GM20000 (cell line): ENCODE results near the gene ENPP3.

ENCODE experiments used
- DNase-seq: peaks from one replicate; pipeline ENCODE4 v3.0.0; 2012; ENCODE audit warnings: low spot score
- TF ChIP-seq, protein P1 (sequence below): IDR thresholded peaks from 2 replicates; pipeline ENCODE4 v1.5.1; 2012; ENCODE audit warnings: mild to moderate bottlenecking, control low read depth; ENCODE audit errors: extremely low read depth, missing control alignments

The ENPP3 gene

GRCh38 chr6:131631625-131632289, 5.3 kb upstream of the ENPP3 start:
- TF ChIP-seq, protein P1, sequence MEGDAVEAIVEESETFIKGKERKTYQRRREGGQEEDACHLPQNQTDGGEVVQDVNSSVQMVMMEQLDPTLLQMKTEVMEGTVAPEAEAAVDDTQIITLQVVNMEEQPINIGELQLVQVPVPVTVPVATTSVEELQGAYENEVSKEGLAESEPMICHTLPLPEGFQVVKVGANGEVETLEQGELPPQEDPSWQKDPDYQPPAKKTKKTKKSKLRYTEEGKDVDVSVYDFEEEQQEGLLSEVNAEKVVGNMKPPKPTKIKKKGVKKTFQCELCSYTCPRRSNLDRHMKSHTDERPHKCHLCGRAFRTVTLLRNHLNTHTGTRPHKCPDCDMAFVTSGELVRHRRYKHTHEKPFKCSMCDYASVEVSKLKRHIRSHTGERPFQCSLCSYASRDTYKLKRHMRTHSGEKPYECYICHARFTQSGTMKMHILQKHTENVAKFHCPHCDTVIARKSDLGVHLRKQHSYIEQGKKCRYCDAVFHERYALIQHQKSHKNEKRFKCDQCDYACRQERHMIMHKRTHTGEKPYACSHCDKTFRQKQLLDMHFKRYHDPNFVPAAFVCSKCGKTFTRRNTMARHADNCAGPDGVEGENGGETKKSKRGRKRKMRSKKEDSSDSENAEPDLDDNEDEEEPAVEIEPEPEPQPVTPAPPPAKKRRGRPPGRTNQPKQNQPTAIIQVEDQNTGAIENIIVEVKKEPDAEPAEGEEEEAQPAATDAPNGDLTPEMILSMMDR = no peak
- DNase-seq = no peak

GRCh38 chr6:131635384-131636340, 1.4 kb upstream of the ENPP3 start:
- no peak for DNase-seq
- TF ChIP-seq, protein P1 = no peak

DNA sequence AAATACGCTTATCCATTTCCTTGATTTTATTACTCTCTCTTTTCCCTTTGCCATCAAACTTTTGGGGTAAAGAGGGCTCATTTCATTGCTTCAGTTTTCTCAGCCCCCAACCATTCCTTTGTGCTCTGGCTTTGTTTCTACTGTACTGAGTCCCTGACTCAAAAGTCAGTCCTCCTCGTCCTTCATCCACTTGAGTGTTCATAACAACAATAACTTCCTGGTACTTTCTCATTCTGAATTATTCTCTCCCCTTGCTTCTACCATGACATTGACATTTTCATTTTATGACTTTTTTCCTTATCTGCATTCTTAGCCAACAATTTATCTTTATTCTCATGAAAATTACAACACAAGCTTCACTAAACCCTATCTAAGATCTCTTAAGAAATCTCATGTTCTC, 911 bp downstream of the ENPP3 start:
- DNase-seq = no peak
- TF ChIP-seq, protein P1 = no peak

DNA sequence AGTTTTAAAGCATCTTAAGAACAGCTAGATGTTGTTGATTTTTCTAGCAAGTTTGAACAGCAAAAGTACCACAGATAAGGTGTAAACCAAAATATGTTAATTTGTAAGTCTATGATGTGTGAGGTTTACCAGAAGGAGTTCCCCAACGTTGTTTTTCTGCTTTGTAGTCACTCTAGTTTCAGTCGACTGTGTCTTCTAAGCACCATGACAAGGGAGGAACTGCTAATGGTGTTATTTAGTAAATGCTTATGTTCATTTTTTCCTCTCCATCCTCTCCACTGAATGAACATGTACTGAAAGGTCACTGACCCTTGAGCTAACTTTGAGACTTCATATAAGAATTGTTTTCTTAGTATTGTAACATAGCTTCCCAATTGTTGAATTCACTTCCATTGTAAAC, 3.0 kb downstream of the ENPP3 start:
- DNase-seq = peak; percentile 18
- TF ChIP-seq, protein P1 = no peak

- TF ChIP-seq, protein P1 = peak; percentile 1
- DNase-seq = no peak
Measured at GRCh38 chr6:131640576-131640975, 3.5 kb downstream of the ENPP3 start.

DNA sequence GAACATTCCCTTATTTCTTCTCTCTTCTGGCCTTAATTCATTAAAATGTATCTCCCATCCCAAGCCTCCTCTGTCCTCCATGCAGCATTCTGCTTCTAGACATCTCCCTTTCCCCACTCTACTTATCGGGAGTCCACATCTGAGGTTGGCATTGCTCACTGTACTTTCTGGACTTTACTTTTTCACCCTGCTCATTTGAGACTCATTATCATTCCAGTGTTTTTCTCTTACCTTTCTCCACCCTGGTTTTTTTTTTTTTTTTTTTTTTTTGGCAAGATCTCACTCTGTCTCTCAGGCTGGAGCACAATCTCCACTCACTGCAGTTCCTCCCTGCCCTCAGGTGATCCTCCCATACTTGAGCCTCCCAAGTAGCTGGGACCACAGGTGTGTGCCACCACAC, 4.5 kb downstream of the ENPP3 start:
- TF ChIP-seq, protein P1 = no peak
- no peak for DNase-seq

GRCh38 chr6:131642565-131642964, 5.5 kb downstream of the ENPP3 start:
- TF ChIP-seq, protein P1 = no peak

More at GRCh38 chr6:131642565-131642964, 5.5 kb downstream of the ENPP3 start:
- DNase-seq = no peak
